ENCODE data around the gene BCAP31.

Gene BCAP31

DNA sequence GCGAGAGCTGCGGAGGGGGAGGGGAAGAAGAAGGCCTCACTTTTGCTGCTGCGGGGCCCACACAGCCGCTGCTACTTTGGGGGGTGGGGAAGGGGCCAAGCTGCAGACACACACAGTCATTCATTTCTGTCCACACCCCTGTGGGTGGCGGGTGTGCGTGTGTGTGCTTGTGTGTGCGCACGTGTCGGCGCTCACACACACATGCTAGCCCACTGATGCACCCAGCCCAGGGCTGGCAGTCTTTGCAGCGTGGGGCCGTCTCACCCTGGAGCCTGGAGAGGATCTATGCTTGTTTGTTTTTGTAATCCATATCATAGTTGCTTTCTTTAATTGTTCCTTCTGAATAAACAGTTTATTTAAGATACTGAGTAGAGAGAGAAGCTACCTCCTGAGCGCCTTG, 73.2 kb downstream of the BCAP31 start:
- no peak for DNase-seq (ENCODE audit: low read depth, low spot score)

All from activated CD4-positive, CD25-positive, alpha-beta regulatory T cell treated with anti-CD3 and anti-CD28 coated beads, Interleukin-2, amount 50 U/mL, for 16 hours (primary cell).